Suppressor macrophage treated with lipopolysaccharide for 1 hour (primary cell): ENCODE measurements around the gene USP38.
"Not testable (repeated sequence)": the region's sequence is repeated elsewhere in the genome, so short reads cannot be mapped to it uniquely, and the experiment has no call there.

Experiments
- DNase-seq, 3 donors: peaks; one replicate each; pipeline ENCODE4 v3.0.0-alpha.2; 2020 to 2022

Gene USP38

GRCh38 chr4:143215873-143216272 is 31.2 kb downstream of the USP38 start:
- DNase-seq = no peak

- no peak for DNase-seq
These were observed 39.5 kb downstream of the USP38 start for GRCh38 chr4:143224255-143224654.

- DNase-seq = no peak
These were observed 40.5 kb downstream of the USP38 start for GRCh38 chr4:143225167-143225566.

GRCh38 chr4:143230683-143231082 is 46.0 kb downstream of the USP38 start:
- peak; percentile 61 to 79 (median 76) for DNase-seq

GRCh38 chr4:143232277-143232676 is 47.6 kb downstream of the USP38 start:
- DNase-seq = no peak

- no peak for DNase-seq
These were observed 49.4 kb downstream of the USP38 start for GRCh38 chr4:143234153-143234552.

- DNase-seq = not testable (repeated sequence)
These were observed 52.5 kb downstream of the USP38 start for GRCh38 chr4:143237195-143237594.

- DNase-seq = no peak
These were observed 56.4 kb downstream of the USP38 start for GRCh38 chr4:143240939-143241679.

- no peak for DNase-seq
These were observed 57.2 kb downstream of the USP38 start for GRCh38 chr4:143241892-143242291.

- DNase-seq = no peak
These were observed 58.3 kb downstream of the USP38 start for GRCh38 chr4:143243041-143243440.

- no peak for DNase-seq
These were observed 62.3 kb downstream of the USP38 start for GRCh38 chr4:143246977-143247376.

- no peak for DNase-seq
These were observed 63.1 kb downstream of the USP38 start for GRCh38 chr4:143247866-143248265.

GRCh38 chr4:143248827-143249226 is 64.1 kb downstream of the USP38 start:
- DNase-seq = no peak

GRCh38 chr4:143250617-143251016 is 65.9 kb downstream of the USP38 start:
- DNase-seq = no peak

GRCh38 chr4:143251348-143251747 is 66.6 kb downstream of the USP38 start:
- no peak for DNase-seq

GRCh38 chr4:143251779-143252178 is 67.1 kb downstream of the USP38 start:
- no peak for DNase-seq

- no peak for DNase-seq
These were observed 67.8 kb downstream of the USP38 start for GRCh38 chr4:143252478-143252877.

- DNase-seq = peak in 2 of 3 donors; percentile 4 to 11
These were observed 68.4 kb downstream of the USP38 start for GRCh38 chr4:143253166-143253565.

- DNase-seq = no peak
These were observed 69.9 kb downstream of the USP38 start for GRCh38 chr4:143254491-143255226.

- DNase-seq = no peak
These were observed 71.7 kb downstream of the USP38 start for GRCh38 chr4:143256456-143256855.

GRCh38 chr4:143257356-143257755 is 72.6 kb downstream of the USP38 start:
- no peak for DNase-seq

- no peak for DNase-seq
These were observed 76.0 kb downstream of the USP38 start for GRCh38 chr4:143260750-143261149.

GRCh38 chr4:143262838-143263237 is 78.1 kb downstream of the USP38 start:
- no peak for DNase-seq

- not testable (repeated sequence) for DNase-seq
These were observed 83.0 kb downstream of the USP38 start for GRCh38 chr4:143267690-143268089.
